AG04450 (cell line): ENCODE data around the gene CCN2. TPM values are rescaled to one million over a fixed set of nuclear protein-coding genes. Genes with fewer than 3 reads are reported as not detected.

ENCODE experiments used
- CTCF ChIA-PET: fragments of 300-600, 350-600 bp; formaldehyde crosslinking; extraction: SDS; loops from one replicate; lab custom pipeline; 2022; ENCODE audit warnings: antibody characterized with exemption, inconsistent platforms; lab: Charles Lee
- POLR2A ChIA-PET: fragments of 350-600 bp; formaldehyde crosslinking; extraction: SDS; loops from one replicate; lab custom pipeline; 2021; ENCODE audit warnings: antibody characterized with exemption, inconsistent platforms; lab: Yijun Ruan, JAX
- DNase-seq: peaks from one replicate; pipeline ENCODE4 v3.0.0-alpha.2; 2011; ENCODE audit warnings: low read depth, low spot score
- H3K27ac ChIP-seq: one replicate; pipeline ENCODE4 v1.5.1; 2012; ENCODE audit warnings: low read depth, low read length, control low read depth
- H3K27me3 ChIP-seq: one replicate; pipeline ENCODE4 v1.6.0; 2012; ENCODE audit warnings: low read length; ENCODE audit not compliant: control insufficient read depth, insufficient read depth
- H3K4me3 ChIP-seq: 2 replicates; pipeline ENCODE4 v1.5.1; 2011; ENCODE audit warnings: mild to moderate bottlenecking, low read depth, low read length, control low read depth
- H3K9me3 ChIP-seq: 2 replicates; pipeline ENCODE4 v1.5.1; 2012; ENCODE audit warnings: low read length; ENCODE audit not compliant: control insufficient read depth, insufficient read depth
- polyA plus RNA-seq: library from polyadenylated mRNA; depleted of rRNA; stranded (reverse); fragments of >200 nt; gene quantifications from 2 replicates; pipeline ENCODE4 v1.2.3, GENCODE V29; 2011
- TF ChIP-seq, protein P1 (sequence below): IDR thresholded peaks from 2 replicates; pipeline ENCODE4 v1.5.1; 2011; ENCODE audit warnings: low read depth, low read length, control low read depth, inconsistent platforms

The CCN2 gene
- polyA plus RNA-seq, 1 experiment: 768 TPM

DNA sequence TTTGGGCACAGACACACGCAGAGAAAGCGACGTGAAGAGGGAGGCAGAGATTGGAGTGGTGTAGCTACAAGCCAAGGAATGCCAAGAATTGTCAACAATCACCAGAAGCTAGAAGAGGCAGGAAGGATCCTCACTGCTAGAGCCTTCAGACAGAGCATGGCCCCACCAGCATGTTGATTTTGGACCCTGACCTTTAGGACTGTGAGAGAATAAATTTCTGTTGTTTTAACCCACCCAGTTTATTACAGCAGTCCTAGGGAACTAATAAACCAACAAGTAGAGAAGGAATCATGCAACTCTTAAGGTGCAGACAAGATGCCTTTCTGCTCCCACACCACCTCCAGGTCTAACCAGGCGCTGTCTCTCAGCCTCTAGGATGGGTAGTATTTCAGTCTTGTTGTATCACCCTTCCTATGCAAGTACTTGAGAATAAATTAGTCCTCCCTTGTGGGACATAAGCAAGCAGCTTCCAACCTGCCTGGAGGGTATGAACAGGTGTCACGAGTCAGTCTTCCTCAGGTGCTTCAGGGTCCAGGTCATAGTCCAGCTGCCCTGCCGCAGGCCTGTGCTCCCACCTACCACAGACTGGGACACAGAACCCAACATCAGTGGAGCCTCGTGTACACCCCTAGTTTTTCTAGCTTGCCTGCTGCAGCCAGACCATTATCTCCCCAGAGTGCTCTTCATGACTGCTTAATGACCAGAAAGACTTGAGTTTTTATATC is 46.4 kb upstream of the CCN2 start:
- no peak overlapping the region for H3K27ac ChIP-seq
- no peak for DNase-seq
- no peak overlapping the region for H3K4me3 ChIP-seq
- no peaks in the 10 kb centered on the region for H3K9me3 ChIP-seq
- ChIA-PET CTCF (no interaction called here), POLR2A (interaction anchor here (0.6 kb wide), 1 partner anchor 48 kb away, joined by 4 read pairs; no protein-coding TSS in a partner anchor)
- TF ChIP-seq, protein P1, sequence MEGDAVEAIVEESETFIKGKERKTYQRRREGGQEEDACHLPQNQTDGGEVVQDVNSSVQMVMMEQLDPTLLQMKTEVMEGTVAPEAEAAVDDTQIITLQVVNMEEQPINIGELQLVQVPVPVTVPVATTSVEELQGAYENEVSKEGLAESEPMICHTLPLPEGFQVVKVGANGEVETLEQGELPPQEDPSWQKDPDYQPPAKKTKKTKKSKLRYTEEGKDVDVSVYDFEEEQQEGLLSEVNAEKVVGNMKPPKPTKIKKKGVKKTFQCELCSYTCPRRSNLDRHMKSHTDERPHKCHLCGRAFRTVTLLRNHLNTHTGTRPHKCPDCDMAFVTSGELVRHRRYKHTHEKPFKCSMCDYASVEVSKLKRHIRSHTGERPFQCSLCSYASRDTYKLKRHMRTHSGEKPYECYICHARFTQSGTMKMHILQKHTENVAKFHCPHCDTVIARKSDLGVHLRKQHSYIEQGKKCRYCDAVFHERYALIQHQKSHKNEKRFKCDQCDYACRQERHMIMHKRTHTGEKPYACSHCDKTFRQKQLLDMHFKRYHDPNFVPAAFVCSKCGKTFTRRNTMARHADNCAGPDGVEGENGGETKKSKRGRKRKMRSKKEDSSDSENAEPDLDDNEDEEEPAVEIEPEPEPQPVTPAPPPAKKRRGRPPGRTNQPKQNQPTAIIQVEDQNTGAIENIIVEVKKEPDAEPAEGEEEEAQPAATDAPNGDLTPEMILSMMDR: no peak
- no peaks in the 10 kb centered on the region for H3K27me3 ChIP-seq

DNA sequence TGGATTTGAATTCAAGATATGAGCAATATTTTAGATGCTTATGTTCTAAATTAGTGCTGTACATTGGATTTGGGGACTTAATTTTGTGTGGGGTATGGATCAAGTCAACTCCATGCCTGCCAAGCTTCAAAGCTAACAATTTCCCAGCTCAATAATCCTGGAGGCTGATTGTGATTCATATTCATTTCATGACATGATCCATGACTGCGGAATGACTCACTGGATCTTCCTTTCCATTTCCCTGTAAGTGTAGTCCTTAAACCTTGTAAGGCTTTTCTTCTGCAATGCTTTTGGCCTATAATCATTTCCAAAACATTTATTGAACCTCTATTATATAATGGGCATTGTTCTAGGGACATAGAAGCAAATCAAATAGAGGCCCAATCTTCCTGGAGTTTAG is 44.7 kb upstream of the CCN2 start:
- H3K27ac ChIP-seq: no peak overlapping the region
- POLR2A ChIA-PET: interaction anchor here (0.5 kb wide), 1 partner anchor 89 kb away, joined by 4 read pairs; no protein-coding TSS in a partner anchor
- TF ChIP-seq, protein P1: no peak
- H3K9me3 ChIP-seq: no peaks in the 10 kb centered on the region
- peak; percentile 55 for DNase-seq
- no peak overlapping the region for H3K4me3 ChIP-seq
- CTCF ChIA-PET: interaction anchor here (1.9 kb wide), 1 partner anchor 284 kb away, joined by 8 read pairs; no protein-coding TSS in a partner anchor
- no peaks in the 10 kb centered on the region for H3K27me3 ChIP-seq

DNA sequence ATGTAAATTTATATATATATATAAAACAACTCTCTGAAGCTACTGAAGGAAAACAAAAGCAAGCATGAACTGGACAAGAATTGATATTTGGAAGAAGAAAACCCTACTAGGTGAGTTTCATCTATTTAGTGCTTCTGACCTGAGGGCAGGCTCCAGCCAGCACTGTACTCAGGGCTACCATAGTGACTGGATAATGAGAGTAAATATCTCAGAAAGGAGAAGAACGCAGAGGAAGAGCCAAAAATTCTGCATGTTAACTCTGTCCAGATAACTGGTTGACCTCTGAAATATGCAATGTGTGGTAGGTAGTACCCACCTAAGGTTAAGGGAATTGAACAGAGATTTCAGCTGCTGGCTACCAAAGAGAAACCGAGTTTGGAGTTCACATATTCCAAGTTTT is 41.4 kb upstream of the CCN2 start:
- no peaks in the 10 kb centered on the region for H3K27me3 ChIP-seq
- no peak overlapping the region for H3K27ac ChIP-seq
- DNase-seq: no peak
- TF ChIP-seq, protein P1: no peak
- H3K4me3 ChIP-seq: no peak overlapping the region
- POLR2A ChIA-PET: no interaction called here
- no peaks in the 10 kb centered on the region for H3K9me3 ChIP-seq
- CTCF ChIA-PET: no interaction called here

DNA sequence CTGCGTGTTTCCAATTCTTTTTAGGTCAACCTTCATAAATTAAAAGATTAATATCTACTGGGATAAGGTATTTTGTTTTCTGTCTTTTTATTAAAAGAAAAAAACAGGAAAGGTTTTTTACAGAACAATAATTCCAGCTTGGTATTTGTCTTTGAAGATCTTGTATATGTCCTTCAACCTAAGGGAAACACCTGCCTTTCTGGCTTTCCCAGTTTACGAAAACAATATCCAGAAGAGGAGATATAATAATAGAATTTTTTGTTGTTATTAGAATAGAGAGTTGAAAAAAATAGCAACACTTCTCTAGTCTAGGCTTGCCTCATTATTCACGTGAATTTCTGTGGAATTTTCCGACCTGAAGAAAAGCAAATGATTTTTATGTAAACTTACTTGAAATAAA is 37.9 kb upstream of the CCN2 start:
- ChIA-PET CTCF (no interaction called here), POLR2A (no interaction called here)
- no peak overlapping the region for H3K27ac ChIP-seq
- no peak overlapping the region for H3K4me3 ChIP-seq
- no peaks in the 10 kb centered on the region for H3K27me3 ChIP-seq
- no peaks in the 10 kb centered on the region for H3K9me3 ChIP-seq
- DNase-seq: no peak
- TF ChIP-seq, protein P1: no peak

DNA sequence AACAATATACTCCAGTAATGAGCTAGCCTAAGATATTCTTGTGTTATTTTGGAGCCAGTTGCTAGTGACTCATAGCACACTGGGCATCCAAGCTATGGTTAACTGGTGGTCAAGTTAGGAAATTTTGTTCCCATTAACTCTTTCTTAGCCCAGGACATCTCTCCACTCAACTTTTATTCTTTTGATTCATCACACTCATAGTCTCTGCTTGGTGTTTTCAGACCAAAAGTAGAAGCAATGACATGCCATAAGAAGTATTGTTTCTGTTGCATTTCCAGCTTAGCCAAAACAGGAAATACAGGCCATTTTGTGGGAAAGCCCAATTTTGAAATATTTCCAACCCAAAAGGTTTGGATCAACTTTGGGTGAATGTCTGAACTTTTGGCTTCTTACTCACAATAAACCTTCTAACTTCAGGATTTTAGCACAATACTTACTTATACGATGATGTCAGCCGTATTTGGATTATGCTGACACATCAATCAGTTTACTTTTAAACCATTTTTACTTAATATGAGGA is 31.6 kb upstream of the CCN2 start:
- no peaks in the 10 kb centered on the region for H3K9me3 ChIP-seq
- TF ChIP-seq, protein P1: no peak
- DNase-seq: peak; percentile 53
- no peaks in the 10 kb centered on the region for H3K27me3 ChIP-seq
- peak overlapping the region; percentile 40 for H3K27ac ChIP-seq
- H3K4me3 ChIP-seq: no peak overlapping the region
- ChIA-PET POLR2A (interaction anchor here (0.7 to 1.5 kb wide), 4 partner anchors 32 to 140 kb away, joined by 3 to 21 read pairs (median 4); partner anchors contain the start of gene CCN2), CTCF (interaction anchor here (0.8 kb wide), 1 partner anchor 236 kb away, joined by 3 read pairs; no protein-coding TSS in a partner anchor)
